Activated CD8-positive, alpha-beta memory T cell treated with anti-CD3 and anti-CD28 coated beads for 36 hours (primary cell): Measurements from ENCODE around the gene GLIS1. TPM values are rescaled to one million over a fixed set of nuclear protein-coding genes. Genes with fewer than 3 reads are reported as not detected.

Experiments
- CTCF ChIA-PET: fragments of 350-600 bp; sonication (Branson Sonifier 250); formaldehyde crosslinking; loops from one replicate; lab custom pipeline; 2021; ENCODE audit warnings: antibody characterized with exemption; lab: Charles Lee
- POLR2A ChIA-PET: fragments of 350-600 bp; sonication (Branson Sonifier 250); formaldehyde crosslinking; loops from one replicate; lab custom pipeline; 2021; ENCODE audit warnings: antibody characterized with exemption; lab: Charles Lee
- total RNA-seq, 2 experiments: library from RNA; stranded (reverse); gene quantifications; one replicate each; pipeline ENCODE4 v1.2.3, GENCODE V29; 2021

The GLIS1 gene
- total RNA-seq, 2 experiments from 2014 or later, result not detected

GRCh38 chr1:53633073-53633704, 105.8 kb downstream of the GLIS1 start:
- POLR2A ChIA-PET, result no interaction called here
- CTCF ChIA-PET, result no interaction called here

DNA sequence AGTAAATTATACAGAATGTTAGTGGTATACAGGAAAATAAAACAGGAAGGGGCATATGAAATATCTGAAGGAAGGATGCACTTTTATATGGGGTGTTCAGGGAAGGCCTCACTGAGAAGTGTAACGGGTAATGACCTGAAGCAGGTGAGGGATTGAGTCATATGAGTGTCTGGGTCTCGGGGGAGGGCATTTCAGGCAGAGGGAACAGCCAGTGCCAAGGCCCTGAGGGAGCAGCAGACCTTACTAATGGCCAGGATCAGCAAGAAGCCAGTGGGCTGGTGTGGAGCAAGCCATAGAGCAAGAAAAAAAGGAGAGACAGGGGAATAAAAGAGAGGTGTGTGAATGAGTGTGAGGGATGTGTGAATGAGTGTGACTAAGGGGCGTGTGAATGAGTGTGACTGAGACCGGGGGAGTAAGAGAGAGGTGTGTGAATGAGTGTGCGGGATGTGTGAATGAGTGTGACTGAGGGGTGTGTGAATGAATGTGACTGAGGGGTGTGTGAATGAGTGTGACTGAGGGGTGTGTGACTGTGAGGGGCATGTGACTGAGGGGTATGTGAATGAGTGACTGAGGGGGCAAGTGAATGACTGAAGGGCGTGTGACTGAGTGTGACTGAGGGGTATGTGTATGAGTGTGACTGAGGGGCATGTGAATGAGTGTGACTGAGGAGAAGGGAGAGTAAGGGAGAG, 107.2 kb downstream of the GLIS1 start:
- CTCF ChIA-PET, result no interaction called here
- POLR2A ChIA-PET, result no interaction called here

- ChIA-PET POLR2A (no interaction called here), CTCF (no interaction called here)
Observed at GRCh38 chr1:53629101-53629691, 109.8 kb downstream of the GLIS1 start.

GRCh38 chr1:53628286-53628955, 110.5 kb downstream of the GLIS1 start:
- CTCF ChIA-PET, result no interaction called here
- POLR2A ChIA-PET, result no interaction called here

GRCh38 chr1:53627666-53628065, 111.3 kb downstream of the GLIS1 start:
- ChIA-PET CTCF (no interaction called here), POLR2A (no interaction called here)

DNA sequence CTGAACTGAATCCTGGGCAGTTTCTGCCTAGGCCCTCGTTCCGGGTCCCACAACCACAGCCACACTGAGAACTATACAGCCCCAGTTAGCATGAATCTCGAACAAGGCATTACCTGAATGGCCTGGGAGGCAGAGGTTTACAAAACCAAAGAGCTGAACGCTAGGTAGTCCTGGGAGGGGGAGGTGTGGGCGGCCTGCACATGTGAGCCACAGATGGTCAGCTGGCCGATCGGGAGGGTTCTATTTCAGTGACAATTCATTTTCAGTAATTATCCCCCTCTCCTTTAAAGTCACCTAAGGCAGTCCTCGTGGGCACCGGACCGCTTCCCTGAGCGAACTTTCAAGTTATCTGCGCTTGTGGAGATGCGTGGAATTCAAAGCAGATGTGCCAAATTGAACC, 111.9 kb downstream of the GLIS1 start:
- CTCF ChIA-PET, result no interaction called here

DNA sequence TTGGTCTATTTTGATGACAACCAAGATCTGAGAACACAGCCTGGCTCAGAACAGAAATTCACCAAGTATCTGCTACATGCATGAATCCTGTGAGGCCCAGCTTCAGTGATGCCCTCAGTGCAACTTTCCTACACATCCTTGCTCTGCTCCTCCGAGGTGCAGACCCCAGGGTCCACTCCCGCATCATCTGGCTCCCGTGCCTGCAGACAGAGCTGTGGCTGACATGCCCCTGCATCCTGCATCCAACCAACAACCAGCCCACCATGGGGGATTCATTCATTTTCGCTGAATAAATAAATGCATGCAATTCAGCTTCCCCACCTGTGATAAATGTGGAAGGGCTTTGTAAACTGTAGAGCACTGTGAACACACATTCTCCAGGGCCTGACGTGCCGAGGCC, 112.3 kb downstream of the GLIS1 start:
- ChIA-PET POLR2A (no interaction called here), CTCF (no interaction called here)

More for the DNA sequence above, 111.9 kb downstream of the GLIS1 start:
- POLR2A ChIA-PET, result no interaction called here

GRCh38 chr1:53625766-53626520, 113.0 kb downstream of the GLIS1 start:
- POLR2A ChIA-PET, result no interaction called here
- CTCF ChIA-PET, result no interaction called here

GRCh38 chr1:53625049-53625448, 113.9 kb downstream of the GLIS1 start:
- POLR2A ChIA-PET, result no interaction called here
- CTCF ChIA-PET, result no interaction called here

GRCh38 chr1:53622531-53622930, 116.4 kb downstream of the GLIS1 start:
- ChIA-PET CTCF (no interaction called here), POLR2A (no interaction called here)

DNA sequence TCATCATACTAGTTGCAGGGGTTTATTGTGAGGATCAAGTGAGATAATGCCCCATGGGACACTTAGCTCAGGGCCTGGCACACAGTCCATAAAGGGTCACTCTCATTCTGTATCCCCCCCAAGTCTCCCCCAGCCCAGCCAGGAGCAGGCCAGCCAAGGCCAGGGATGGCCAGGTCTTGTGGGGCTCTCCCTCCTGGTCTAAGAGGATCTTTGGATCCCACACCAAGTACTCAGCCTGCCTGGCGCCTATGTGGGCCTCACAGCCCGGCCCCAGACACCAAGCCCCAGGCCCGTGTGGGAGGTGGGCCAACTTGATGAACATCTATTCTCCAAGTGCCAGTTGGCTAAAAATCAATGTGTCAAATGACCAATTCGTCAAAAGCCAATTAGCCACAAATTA, 117.8 kb downstream of the GLIS1 start:
- CTCF ChIA-PET, result interaction anchor here (0.6 kb wide), 1 partner anchor 23 kb away, joined by 3 read pairs; no protein-coding TSS in a partner anchor

DNA sequence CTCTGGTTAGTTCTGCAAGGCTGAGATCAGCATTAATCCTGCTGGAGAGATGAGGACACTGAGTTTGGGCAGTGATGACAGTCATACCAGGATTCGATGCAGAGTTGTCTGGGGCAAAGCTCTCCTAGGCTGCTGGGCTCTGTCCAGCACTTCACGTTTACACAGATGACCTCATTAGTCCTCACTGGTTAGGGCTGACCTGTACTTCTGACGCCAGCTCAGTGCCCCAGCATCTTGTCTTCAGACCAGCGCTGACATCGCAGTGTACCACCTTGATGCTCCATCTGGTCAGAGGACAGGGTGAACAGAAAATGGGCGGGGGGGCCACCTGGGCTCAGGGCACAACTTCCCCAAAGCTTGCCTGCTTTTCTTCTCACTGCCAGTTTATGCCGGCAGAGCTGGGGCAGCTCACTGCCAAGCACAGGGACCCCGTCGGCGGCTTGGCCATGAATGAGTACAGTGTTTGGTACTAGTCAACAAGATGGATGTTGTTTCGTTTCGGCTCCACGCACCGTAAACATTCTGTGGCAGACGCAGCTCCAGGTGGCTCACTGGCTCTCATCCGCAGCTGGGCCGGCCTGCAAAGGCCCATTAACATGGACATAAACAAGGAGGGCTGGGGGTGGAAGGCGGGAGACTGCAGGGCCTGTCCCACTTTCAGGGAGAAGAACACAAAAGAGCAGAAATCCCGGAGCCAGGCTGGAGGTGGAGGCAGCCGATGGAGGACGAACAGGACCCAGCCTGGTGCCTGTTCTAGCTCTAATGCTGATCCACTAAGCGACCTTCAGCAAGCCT, 118.7 kb downstream of the GLIS1 start:
- ChIA-PET POLR2A (no interaction called here), CTCF (interaction anchor here (0.5 to 0.6 kb wide), 2 partner anchors 22 to 108 kb away, joined by 3 read pairs; no protein-coding TSS in a partner anchor)

More for the DNA sequence above, 117.8 kb downstream of the GLIS1 start:
- POLR2A ChIA-PET, result no interaction called here

DNA sequence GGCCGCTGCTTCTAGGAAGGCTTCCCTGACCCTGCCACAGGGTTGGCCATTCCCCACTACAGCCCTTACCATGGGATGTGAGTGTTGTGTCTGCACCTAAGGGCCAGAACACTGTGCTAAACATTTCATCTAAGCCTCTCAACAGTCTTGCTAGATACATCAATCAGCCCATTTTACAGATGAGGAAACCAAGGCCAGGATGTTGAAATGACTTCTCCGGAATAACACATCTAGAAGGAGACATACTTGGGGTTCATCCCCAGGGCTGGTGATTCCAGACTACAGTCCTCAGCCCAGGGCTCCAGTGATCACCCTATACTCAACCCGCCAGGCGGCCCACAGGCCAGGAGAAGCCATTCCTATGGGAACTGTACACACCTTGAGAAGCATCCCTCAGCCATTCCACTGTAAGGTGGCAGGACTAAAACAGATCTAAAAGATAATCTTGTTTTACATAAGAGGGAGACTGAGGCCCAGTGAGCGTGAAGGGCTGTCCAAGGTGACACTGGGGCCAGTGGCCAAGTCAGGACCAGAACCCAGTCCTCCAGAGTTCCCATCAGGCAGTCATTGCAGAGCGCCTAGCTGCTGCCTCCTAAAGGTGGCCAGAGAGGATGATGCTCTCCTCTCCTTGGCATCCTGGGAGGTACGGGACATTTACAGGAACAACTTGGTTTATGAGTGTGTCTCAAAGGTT, 119.5 kb downstream of the GLIS1 start:
- POLR2A ChIA-PET, result no interaction called here

GRCh38 chr1:53618500-53619366, 120.2 kb downstream of the GLIS1 start:
- ChIA-PET POLR2A (no interaction called here), CTCF (interaction anchor here (1.5 kb wide), 1 partner anchor 14 kb away, joined by 3 read pairs; no protein-coding TSS in a partner anchor)

More for the DNA sequence above, 119.5 kb downstream of the GLIS1 start:
- CTCF ChIA-PET, result interaction anchor here (0.5 kb wide), 1 partner anchor 107 kb away, joined by 3 read pairs; no protein-coding TSS in a partner anchor

- CTCF ChIA-PET, result interaction anchor here (1.5 kb wide), 1 partner anchor 13 kb away, joined by 3 read pairs; no protein-coding TSS in a partner anchor
- POLR2A ChIA-PET, result no interaction called here
Observed at GRCh38 chr1:53617851-53618499, 121.0 kb downstream of the GLIS1 start.

- POLR2A ChIA-PET, result no interaction called here
- CTCF ChIA-PET, result interaction anchor here (1.5 kb wide), 1 partner anchor 13 kb away, joined by 3 read pairs; no protein-coding TSS in a partner anchor
Observed at GRCh38 chr1:53617382-53617781, 121.6 kb downstream of the GLIS1 start.
